ENCODE results near the gene CELA2A.
A peak's percentile ranks its signal among the peaks of the same experiment; 100 is the strongest.

The CELA2A gene

GRCh38 chr1:15472587-15472986 lies 16.1 kb downstream of the CELA2A start:
- Histone ChIP-seq H3K79me2 (ENCODE audit: insufficient read depth, low read length) (no peaks in the 10 kb centered on the region), H4K20me1 (ENCODE audit: insufficient read depth, low read length, poor library complexity, severe bottlenecking) (no peaks in the 10 kb centered on the region), H3K27me3 (ENCODE audit: insufficient read depth, low read length, poor library complexity, severe bottlenecking) (no peaks in the 10 kb centered on the region), H3K4me3 (ENCODE audit: low read length, poor library complexity, severe bottlenecking) (no peak overlapping the region), H3K4me2 (ENCODE audit: low read depth, low read length, poor library complexity, severe bottlenecking) (peak overlapping the region; percentile 69), H3K9ac (ENCODE audit: low read depth, low read length, poor library complexity, severe bottlenecking) (peak overlapping the region; percentile 1), H3F3A (ENCODE audit: low read depth) (no peaks in the 10 kb centered on the region), H2AFZ (ENCODE audit: low read length) (0 out of 2 replicates have a peak overlapping the region, but pooled peaks have one; percentile 37), H3K36me3 (ENCODE audit: insufficient read depth, low read length) (no peaks in the 10 kb centered on the region), H3K9me2 (replicated peaks; ENCODE audit: low read depth, low read length) (no peaks in the 10 kb centered on the region), H3K9me3 (ENCODE audit: insufficient read depth, low read depth, low read length) (no peaks in the 10 kb centered on the region), H3K4me1 (ENCODE audit: insufficient read depth, low read length, poor library complexity, severe bottlenecking) (peaks cover 19% of the 10 kb centered on the region)
- TF ChIP-seq CTCF (conservative IDR thresholded peaks at IDR 0.05; ENCODE audit: low read length), result no peak
- TF ChIP-seq EZH2phosphoT487 (IDR thresholded peaks at IDR 0.05; ENCODE audit: borderline replicate concordance), result no peak

GRCh38 chr1:15475752-15476314 lies 19.3 kb downstream of the CELA2A start, which contains the start of gene CELA2B:
TSS of gene CELA2B (plus strand) at chr1:15476104. CDS start at chr1:15476126, 22 bp downstream.
- Histone ChIP-seq H3F3A (ENCODE audit: low read depth) (no peaks in the 10 kb centered on the region), H2AFZ (ENCODE audit: low read length) (no peak within 1 kb of the TSS; the same call in 1 of the 2 replicates), H4K20me1 (ENCODE audit: insufficient read depth, low read length, poor library complexity, severe bottlenecking) (no peaks in the 10 kb centered on the region), H3K36me3 (ENCODE audit: insufficient read depth, low read length) (no peaks in the 10 kb centered on the region), H3K4me3 (ENCODE audit: low read length, poor library complexity, severe bottlenecking) (no peak within 1 kb of the TSS), H3K4me1 (ENCODE audit: insufficient read depth, low read length, poor library complexity, severe bottlenecking) (peaks cover 18% of the 10 kb centered on the region), H3K9me2 (replicated peaks; ENCODE audit: low read depth, low read length) (no peaks in the 10 kb centered on the region), H3K27me3 (ENCODE audit: insufficient read depth, low read length, poor library complexity, severe bottlenecking) (no peaks in the 10 kb centered on the region), H3K9me3 (ENCODE audit: insufficient read depth, low read depth, low read length) (no peaks in the 10 kb centered on the region), H3K9ac (ENCODE audit: low read depth, low read length, poor library complexity, severe bottlenecking) (no peak within 1 kb of the TSS), H3K79me2 (ENCODE audit: insufficient read depth, low read length) (no peaks in the 10 kb centered on the region), H3K4me2 (ENCODE audit: low read depth, low read length, poor library complexity, severe bottlenecking) (no peak within 1 kb of the TSS)
- TF ChIP-seq EZH2phosphoT487 (IDR thresholded peaks at IDR 0.05; ENCODE audit: borderline replicate concordance) (no peak), CTCF (conservative IDR thresholded peaks at IDR 0.05; ENCODE audit: low read length) (no peak)

GRCh38 chr1:15476927-15477326 lies 20.4 kb downstream of the CELA2A start:
- Histone ChIP-seq H3K79me2 (ENCODE audit: insufficient read depth, low read length) (no peaks in the 10 kb centered on the region), H4K20me1 (ENCODE audit: insufficient read depth, low read length, poor library complexity, severe bottlenecking) (no peaks in the 10 kb centered on the region), H3K9me2 (replicated peaks; ENCODE audit: low read depth, low read length) (no peaks in the 10 kb centered on the region), H2AFZ (ENCODE audit: low read length) (no peak overlapping the region), H3K4me1 (ENCODE audit: insufficient read depth, low read length, poor library complexity, severe bottlenecking) (peaks cover 9% of the 10 kb centered on the region), H3K36me3 (ENCODE audit: insufficient read depth, low read length) (no peaks in the 10 kb centered on the region), H3K27me3 (ENCODE audit: insufficient read depth, low read length, poor library complexity, severe bottlenecking) (no peaks in the 10 kb centered on the region), H3F3A (ENCODE audit: low read depth) (no peaks in the 10 kb centered on the region), H3K4me2 (ENCODE audit: low read depth, low read length, poor library complexity, severe bottlenecking) (no peak overlapping the region), H3K9ac (ENCODE audit: low read depth, low read length, poor library complexity, severe bottlenecking) (no peak overlapping the region), H3K4me3 (ENCODE audit: low read length, poor library complexity, severe bottlenecking) (no peak overlapping the region), H3K9me3 (ENCODE audit: insufficient read depth, low read depth, low read length) (no peaks in the 10 kb centered on the region)
- no peak for TF ChIP-seq EZH2phosphoT487 (IDR thresholded peaks at IDR 0.05; ENCODE audit: borderline replicate concordance)
- TF ChIP-seq CTCF (conservative IDR thresholded peaks at IDR 0.05; ENCODE audit: low read length), result no peak
